ENCODE results near the gene SESN3. TPM values are rescaled to one million over a fixed set of nuclear protein-coding genes. Genes with fewer than 3 reads are reported as not detected.

Gene SESN3
- total RNA-seq, 1 experiment from 2014 or later = 1.4 TPM

DNA sequence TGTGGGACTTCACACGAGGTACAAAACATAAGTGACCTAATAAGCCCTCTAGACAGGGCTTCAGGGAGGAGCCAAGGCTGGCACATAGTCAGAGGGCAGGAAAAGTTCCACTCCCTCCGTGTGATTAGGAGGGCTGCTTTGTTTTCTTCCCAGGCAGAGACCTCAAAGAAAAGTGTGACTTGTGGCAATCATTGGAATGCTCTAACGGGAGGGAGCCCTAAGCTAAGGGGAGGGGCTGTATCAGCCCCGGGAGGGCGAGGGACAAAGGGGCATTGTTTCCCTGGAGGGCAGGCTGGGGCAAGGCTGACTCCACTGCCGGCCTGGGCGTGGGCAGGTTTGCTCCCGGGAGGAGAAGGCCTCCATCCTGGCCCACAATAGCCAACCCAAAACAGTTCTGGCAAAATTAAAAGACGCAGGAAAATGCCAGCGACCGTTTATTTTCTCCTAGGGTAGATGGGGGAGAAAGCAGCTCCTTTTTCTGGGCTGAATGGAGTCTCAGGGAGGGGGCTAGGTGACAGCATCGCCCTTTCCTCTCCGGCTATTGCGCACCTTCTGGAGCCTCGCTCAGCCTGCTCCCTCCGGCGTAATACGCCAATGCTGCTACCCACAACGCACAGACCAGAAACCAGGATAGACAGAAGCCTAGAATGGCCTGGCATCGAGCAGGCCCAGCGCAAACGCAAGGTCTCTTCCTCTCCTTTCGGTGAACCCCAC, 81.2 kb downstream of the SESN3 start:
- in situ Hi-C loops (cut with HindIII; ENCODE audit: low pct_unique_long_range_greater_than_20kb, low sequenced_read_pairs) = no loop called here

DNA sequence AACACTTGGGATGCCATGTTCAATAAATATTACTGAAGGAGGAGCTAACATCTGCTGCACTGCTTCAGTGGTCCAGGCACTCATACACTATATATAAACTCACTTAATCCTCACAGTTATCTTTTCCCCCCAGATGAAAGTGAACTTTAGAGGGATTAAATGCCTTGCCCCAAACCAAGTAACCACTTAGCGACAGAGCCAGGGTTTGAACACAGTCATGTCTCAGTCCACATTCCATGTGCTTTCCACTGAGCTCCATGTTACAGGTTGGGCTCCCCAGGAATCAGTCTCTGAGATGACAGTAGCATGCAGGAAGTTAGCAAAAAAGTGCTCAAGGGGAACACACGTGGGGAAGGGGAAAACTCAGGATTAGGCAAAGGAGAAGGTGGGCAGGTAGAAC, 82.1 kb downstream of the SESN3 start:
- peaks cover 23% of the 10 kb centered on the region for H3K4me1 ChIP-seq (ENCODE audit: control insufficient read depth, insufficient read depth, low read length)
- no peak for DNase-seq (ENCODE audit: low read depth, low spot score)
- intact Hi-C loops (cut with micrococcal nuclease; ENCODE audit: unreplicated experiment) (loop anchor here (10.0 kb wide), 1 partner anchor 524 kb away; no protein-coding TSS in a partner anchor), in situ Hi-C loops (cut with HindIII; ENCODE audit: low pct_unique_long_range_greater_than_20kb, low sequenced_read_pairs) (no loop called here)
- H3K36me3 ChIP-seq (ENCODE audit: control insufficient read depth, insufficient read depth, low read length) = no peaks in the 10 kb centered on the region
- H3K27ac ChIP-seq (ENCODE audit: low read length) = no peak overlapping the region
- no peaks in the 10 kb centered on the region for H3K27me3 ChIP-seq (ENCODE audit: control insufficient read depth, insufficient read depth, low read length)
- POLR2A ChIA-PET = no interaction called here
- no TSS peak for BruUV-seq (replicated peaks)
- no peak for ATAC-seq
- CTCF ChIA-PET = no interaction called here
- H3K9me3 ChIP-seq (ENCODE audit: control insufficient read depth, insufficient read depth, low read depth, low read length) = no peaks in the 10 kb centered on the region
- TF ChIP-seq, protein P1, sequence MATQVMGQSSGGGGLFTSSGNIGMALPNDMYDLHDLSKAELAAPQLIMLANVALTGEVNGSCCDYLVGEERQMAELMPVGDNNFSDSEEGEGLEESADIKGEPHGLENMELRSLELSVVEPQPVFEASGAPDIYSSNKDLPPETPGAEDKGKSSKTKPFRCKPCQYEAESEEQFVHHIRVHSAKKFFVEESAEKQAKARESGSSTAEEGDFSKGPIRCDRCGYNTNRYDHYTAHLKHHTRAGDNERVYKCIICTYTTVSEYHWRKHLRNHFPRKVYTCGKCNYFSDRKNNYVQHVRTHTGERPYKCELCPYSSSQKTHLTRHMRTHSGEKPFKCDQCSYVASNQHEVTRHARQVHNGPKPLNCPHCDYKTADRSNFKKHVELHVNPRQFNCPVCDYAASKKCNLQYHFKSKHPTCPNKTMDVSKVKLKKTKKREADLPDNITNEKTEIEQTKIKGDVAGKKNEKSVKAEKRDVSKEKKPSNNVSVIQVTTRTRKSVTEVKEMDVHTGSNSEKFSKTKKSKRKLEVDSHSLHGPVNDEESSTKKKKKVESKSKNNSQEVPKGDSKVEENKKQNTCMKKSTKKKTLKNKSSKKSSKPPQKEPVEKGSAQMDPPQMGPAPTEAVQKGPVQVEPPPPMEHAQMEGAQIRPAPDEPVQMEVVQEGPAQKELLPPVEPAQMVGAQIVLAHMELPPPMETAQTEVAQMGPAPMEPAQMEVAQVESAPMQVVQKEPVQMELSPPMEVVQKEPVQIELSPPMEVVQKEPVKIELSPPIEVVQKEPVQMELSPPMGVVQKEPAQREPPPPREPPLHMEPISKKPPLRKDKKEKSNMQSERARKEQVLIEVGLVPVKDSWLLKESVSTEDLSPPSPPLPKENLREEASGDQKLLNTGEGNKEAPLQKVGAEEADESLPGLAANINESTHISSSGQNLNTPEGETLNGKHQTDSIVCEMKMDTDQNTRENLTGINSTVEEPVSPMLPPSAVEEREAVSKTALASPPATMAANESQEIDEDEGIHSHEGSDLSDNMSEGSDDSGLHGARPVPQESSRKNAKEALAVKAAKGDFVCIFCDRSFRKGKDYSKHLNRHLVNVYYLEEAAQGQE (IDR thresholded peaks at IDR 0.05; ENCODE audit: insufficient read depth in 1 of 2, low read depth in 2 of 2, low read length in 1 of 2) = no peak
- TF ChIP-seq POLR2AphosphoS5 (IDR thresholded peaks at IDR 0.05; ENCODE audit: low read depth, low read length) = no peak
- no peak for TF ChIP-seq CTCF (IDR thresholded peaks at IDR 0.05)
- TF ChIP-seq SIN3A (IDR thresholded peaks at IDR 0.05; ENCODE audit: borderline replicate concordance, insufficient read depth, low read depth, low read length) = no peak
- no peak for TF ChIP-seq TCF7L2 (IDR thresholded peaks at IDR 0.05; ENCODE audit: low read depth, low read length)
- no peak overlapping the region for H3K4me3 ChIP-seq (ENCODE audit: low read depth in 2 of 2, low read length in 2 of 2)

More for the DNA sequence above, 81.2 kb downstream of the SESN3 start:
- no TSS peak for BruUV-seq (replicated peaks)
- ATAC-seq (peak; percentile 15; the same call in 1 of the 2 replicates), DNase-seq (ENCODE audit: low read depth, low spot score) (no peak)
- Histone ChIP-seq H3K27me3 (ENCODE audit: control insufficient read depth, insufficient read depth, low read length) (no peaks in the 10 kb centered on the region), H3K4me3 (ENCODE audit: low read depth in 2 of 2, low read length in 2 of 2) (peak overlapping the region; percentile 57 to 70), H3K27ac (ENCODE audit: low read length) (peak overlapping the region; percentile 12), H3K4me1 (ENCODE audit: control insufficient read depth, insufficient read depth, low read length) (peaks cover 23% of the 10 kb centered on the region), H3K36me3 (ENCODE audit: control insufficient read depth, insufficient read depth, low read length) (no peaks in the 10 kb centered on the region), H3K9me3 (ENCODE audit: control insufficient read depth, insufficient read depth, low read depth, low read length) (no peaks in the 10 kb centered on the region)
- no peak for TF ChIP-seq CTCF (IDR thresholded peaks at IDR 0.05)
- ChIA-PET CTCF (interaction anchor here (0.7 kb wide), 1 partner anchor 80 kb away, joined by 3 read pairs; no protein-coding TSS in a partner anchor), POLR2A (interaction anchor here (0.7 kb wide), 1 partner anchor 134 kb away, joined by 4 read pairs; no protein-coding TSS in a partner anchor)
- intact Hi-C loops (cut with micrococcal nuclease; ENCODE audit: unreplicated experiment) = loop anchor here (2.0 to 10.0 kb wide), 4 partner anchors 81 to 555 kb away; partner anchors contain the start of genes CWC15 and KDM4D
